ENCODE data around the gene TIGD4.

TIGD4 gene

GRCh38 chr4:152731997-152732396 lies 47.5 kb downstream of the TIGD4 start:
- H3K27me3 ChIP-seq (ENCODE audit: control insufficient read depth in 5 of 5, insufficient read depth in 4 of 5, low read length in 5 of 5), result peaks cover 0 to 4% (median 0%) of the 10 kb centered on the region in 5 donors
- H3K36me3 ChIP-seq (ENCODE audit: control insufficient read depth in 5 of 5, insufficient read depth in 5 of 5, low read length in 5 of 5), result no peaks in the 10 kb centered on the region
- no peaks in the 10 kb centered on the region for H3K9me3 ChIP-seq (ENCODE audit: control insufficient read depth in 5 of 5, low read length in 5 of 5)
- no peak overlapping the region for H3K27ac ChIP-seq (ENCODE audit: low read depth, low read length)
- no peaks in the 10 kb centered on the region for H3K4me1 ChIP-seq (ENCODE audit: control insufficient read depth in 5 of 5, insufficient read depth in 5 of 5, low read length in 5 of 5)
- H3K9ac ChIP-seq (ENCODE audit: low read length in 5 of 5), result no peak overlapping the region
- no peak overlapping the region for H3K4me3 ChIP-seq (ENCODE audit: low read depth in 1 of 5, low read length in 5 of 5)

GRCh38 chr4:152729466-152729865 lies 50.1 kb downstream of the TIGD4 start:
- Histone ChIP-seq H3K9ac (ENCODE audit: low read length in 5 of 5) (no peak overlapping the region), H3K27ac (ENCODE audit: low read depth, low read length) (no peak overlapping the region), H3K27me3 (ENCODE audit: control insufficient read depth in 5 of 5, insufficient read depth in 4 of 5, low read length in 5 of 5) (no peaks in the 10 kb centered on the region), H3K4me1 (ENCODE audit: control insufficient read depth in 5 of 5, insufficient read depth in 5 of 5, low read length in 5 of 5) (no peaks in the 10 kb centered on the region), H3K36me3 (ENCODE audit: control insufficient read depth in 5 of 5, insufficient read depth in 5 of 5, low read length in 5 of 5) (no peaks in the 10 kb centered on the region), H3K9me3 (ENCODE audit: control insufficient read depth in 5 of 5, low read length in 5 of 5) (no peaks in the 10 kb centered on the region), H3K4me3 (ENCODE audit: low read depth in 1 of 5, low read length in 5 of 5) (no peak overlapping the region)

GRCh38 chr4:152728343-152728742 lies 51.2 kb downstream of the TIGD4 start:
- Histone ChIP-seq H3K9me3 (ENCODE audit: control insufficient read depth in 5 of 5, low read length in 5 of 5) (no peaks in the 10 kb centered on the region), H3K27me3 (ENCODE audit: control insufficient read depth in 5 of 5, insufficient read depth in 4 of 5, low read length in 5 of 5) (no peaks in the 10 kb centered on the region), H3K36me3 (ENCODE audit: control insufficient read depth in 5 of 5, insufficient read depth in 5 of 5, low read length in 5 of 5) (no peaks in the 10 kb centered on the region), H3K27ac (ENCODE audit: low read depth, low read length) (no peak overlapping the region), H3K9ac (ENCODE audit: low read length in 5 of 5) (no peak overlapping the region), H3K4me1 (ENCODE audit: control insufficient read depth in 5 of 5, insufficient read depth in 5 of 5, low read length in 5 of 5) (no peaks in the 10 kb centered on the region), H3K4me3 (ENCODE audit: low read depth in 1 of 5, low read length in 5 of 5) (no peak overlapping the region)

GRCh38 chr4:152727784-152728183 lies 51.7 kb downstream of the TIGD4 start:
- Histone ChIP-seq H3K4me1 (ENCODE audit: control insufficient read depth in 5 of 5, insufficient read depth in 5 of 5, low read length in 5 of 5) (no peaks in the 10 kb centered on the region), H3K27ac (ENCODE audit: low read depth, low read length) (no peak overlapping the region), H3K36me3 (ENCODE audit: control insufficient read depth in 5 of 5, insufficient read depth in 5 of 5, low read length in 5 of 5) (no peaks in the 10 kb centered on the region), H3K9me3 (ENCODE audit: control insufficient read depth in 5 of 5, low read length in 5 of 5) (no peaks in the 10 kb centered on the region), H3K27me3 (ENCODE audit: control insufficient read depth in 5 of 5, insufficient read depth in 4 of 5, low read length in 5 of 5) (no peaks in the 10 kb centered on the region), H3K9ac (ENCODE audit: low read length in 5 of 5) (no peak overlapping the region), H3K4me3 (ENCODE audit: low read depth in 1 of 5, low read length in 5 of 5) (no peak overlapping the region)

- Histone ChIP-seq H3K4me1 (ENCODE audit: control insufficient read depth in 5 of 5, insufficient read depth in 5 of 5, low read length in 5 of 5) (no peaks in the 10 kb centered on the region), H3K9ac (ENCODE audit: low read length in 5 of 5) (no peak overlapping the region), H3K9me3 (ENCODE audit: control insufficient read depth in 5 of 5, low read length in 5 of 5) (no peaks in the 10 kb centered on the region), H3K27me3 (ENCODE audit: control insufficient read depth in 5 of 5, insufficient read depth in 4 of 5, low read length in 5 of 5) (peaks cover 0 to 3% (median 0%) of the 10 kb centered on the region in 5 donors), H3K4me3 (ENCODE audit: low read depth in 1 of 5, low read length in 5 of 5) (no peak overlapping the region), H3K36me3 (ENCODE audit: control insufficient read depth in 5 of 5, insufficient read depth in 5 of 5, low read length in 5 of 5) (no peaks in the 10 kb centered on the region), H3K27ac (ENCODE audit: low read depth, low read length) (no peak overlapping the region)
These were observed 55.0 kb downstream of the TIGD4 start for GRCh38 chr4:152724494-152724893.

GRCh38 chr4:152723236-152723635 lies 56.3 kb downstream of the TIGD4 start:
- peaks cover 0 to 8% (median 0%) of the 10 kb centered on the region in 5 donors for H3K27me3 ChIP-seq (ENCODE audit: control insufficient read depth in 5 of 5, insufficient read depth in 4 of 5, low read length in 5 of 5)

GRCh38 chr4:152719801-152720556 lies 59.6 kb downstream of the TIGD4 start:
- Histone ChIP-seq H3K4me1 (ENCODE audit: control insufficient read depth in 5 of 5, insufficient read depth in 5 of 5, low read length in 5 of 5) (no peaks in the 10 kb centered on the region), H3K4me3 (ENCODE audit: low read depth in 1 of 5, low read length in 5 of 5) (no peak overlapping the region), H3K36me3 (ENCODE audit: control insufficient read depth in 5 of 5, insufficient read depth in 5 of 5, low read length in 5 of 5) (no peaks in the 10 kb centered on the region), H3K27ac (ENCODE audit: low read depth, low read length) (no peak overlapping the region), H3K27me3 (ENCODE audit: control insufficient read depth in 5 of 5, insufficient read depth in 4 of 5, low read length in 5 of 5) (peaks cover 0 to 8% (median 0%) of the 10 kb centered on the region in 5 donors), H3K9me3 (ENCODE audit: control insufficient read depth in 5 of 5, low read length in 5 of 5) (peaks cover 0 to 2% (median 0%) of the 10 kb centered on the region in 5 donors), H3K9ac (ENCODE audit: low read length in 5 of 5) (no peak overlapping the region)

More at GRCh38 chr4:152723236-152723635, 56.3 kb downstream of the TIGD4 start:
- Histone ChIP-seq H3K9ac (ENCODE audit: low read length in 5 of 5) (no peak overlapping the region), H3K27ac (ENCODE audit: low read depth, low read length) (no peak overlapping the region), H3K4me3 (ENCODE audit: low read depth in 1 of 5, low read length in 5 of 5) (no peak overlapping the region), H3K36me3 (ENCODE audit: control insufficient read depth in 5 of 5, insufficient read depth in 5 of 5, low read length in 5 of 5) (no peaks in the 10 kb centered on the region), H3K4me1 (ENCODE audit: control insufficient read depth in 5 of 5, insufficient read depth in 5 of 5, low read length in 5 of 5) (no peaks in the 10 kb centered on the region), H3K9me3 (ENCODE audit: control insufficient read depth in 5 of 5, low read length in 5 of 5) (no peaks in the 10 kb centered on the region)

Data from subcutaneous abdominal adipose tissue (tissue), 5 donors.